IPS-18c (cell line): ENCODE results near the gene RENBP.

Source experiments
- H3K4me3 ChIP-seq: 2 replicates; pipeline ENCODE4 v1.7.0; 2013; ENCODE audit warnings: low read depth, mild to moderate bottlenecking, low read length, moderate library complexity; ENCODE audit not compliant: insufficient read depth
- H3K9me3 ChIP-seq: one replicate; pipeline ENCODE4 v1.6.1; 2013; ENCODE audit warnings: mild to moderate bottlenecking, low read length, moderate library complexity; ENCODE audit not compliant: control insufficient read depth, insufficient read depth

The RENBP gene

GRCh38 chrX:153897899-153898298 is 46.5 kb downstream of the RENBP start:
- no peak overlapping the region for H3K4me3 ChIP-seq

GRCh38 chrX:153889123-153889522 is 55.3 kb downstream of the RENBP start:
- Histone ChIP-seq H3K9me3 (peaks cover 11% of the 10 kb centered on the region), H3K4me3 (no peak overlapping the region)

More at GRCh38 chrX:153897899-153898298, 46.5 kb downstream of the RENBP start:
- peaks cover 12% of the 10 kb centered on the region for H3K9me3 ChIP-seq

GRCh38 chrX:153888344-153888743 is 56.1 kb downstream of the RENBP start:
- H3K4me3 ChIP-seq, result no peak overlapping the region
- H3K9me3 ChIP-seq, result peaks cover 10% of the 10 kb centered on the region

- Histone ChIP-seq H3K9me3 (peaks cover 10% of the 10 kb centered on the region), H3K4me3 (no peak overlapping the region)
Measured at GRCh38 chrX:153887385-153887784, 57.1 kb downstream of the RENBP start.

- Histone ChIP-seq H3K9me3 (peaks cover 10% of the 10 kb centered on the region), H3K4me3 (no peak overlapping the region; the same call in 1 of the 2 replicates)
Measured at GRCh38 chrX:153886915-153887314, 57.5 kb downstream of the RENBP start.

GRCh38 chrX:153885968-153886903 is 58.2 kb downstream of the RENBP start, which contains the start of gene L1CAM:
Gene L1CAM (minus strand): TSS chrX:153886173. CDS start chrX:153875836, 10,337 bp downstream.
- peak within 1 kb of the TSS; percentile 52 for H3K4me3 ChIP-seq
- H3K9me3 ChIP-seq, result peaks cover 13% of the 10 kb centered on the region
